NCI-H146 treated with DMSO at 0.1 percent for 48 hours (cell line): Measurements from ENCODE around the gene MNAT1.
"Not testable (repeated sequence)": the region's sequence is repeated elsewhere in the genome, so short reads cannot be mapped to it uniquely, and the experiment has no call there.

ENCODE experiments used
- DNase-seq: peaks from one replicate; lab custom pipeline; 2025; ENCODE audit not compliant: unreplicated experiment; lab: John Stamatoyannopoulos, UW

Gene MNAT1

GRCh38 chr14:60734465-60735242 lies at the start of gene MNAT1:
MNAT1 (plus strand) TSS chr14:60734761; CDS start chr14:60734863, 102 bp downstream.
- DNase-seq, result peak; percentile 43

GRCh38 chr14:60686865-60687264 lies 47.7 kb upstream of the MNAT1 start:
- peak; percentile 10 for DNase-seq

- no peak for DNase-seq
Observed at GRCh38 chr14:60691383-60692113, 43.0 kb upstream of the MNAT1 start.

GRCh38 chr14:60695327-60695726 lies 39.2 kb upstream of the MNAT1 start:
- no peak for DNase-seq

- no peak for DNase-seq
Observed at GRCh38 chr14:60700598-60700997, 34.0 kb upstream of the MNAT1 start.

GRCh38 chr14:60705100-60705499 lies 29.5 kb upstream of the MNAT1 start:
- DNase-seq, result no peak

GRCh38 chr14:60707858-60708257 lies 26.7 kb upstream of the MNAT1 start:
- DNase-seq, result no peak

GRCh38 chr14:60710494-60710893 lies 24.1 kb upstream of the MNAT1 start:
- no peak for DNase-seq

GRCh38 chr14:60713513-60713912 lies 21.0 kb upstream of the MNAT1 start:
- DNase-seq, result no peak

- DNase-seq, result no peak
Observed at GRCh38 chr14:60720391-60720790, 14.2 kb upstream of the MNAT1 start.

GRCh38 chr14:60720962-60721325 lies 13.6 kb upstream of the MNAT1 start:
- no peak for DNase-seq

- no peak for DNase-seq
Observed at GRCh38 chr14:60721326-60722106, 13.0 kb upstream of the MNAT1 start.

- no peak for DNase-seq
Observed at GRCh38 chr14:60722107-60722356, 12.5 kb upstream of the MNAT1 start.

GRCh38 chr14:60722357-60723115 lies 12.0 kb upstream of the MNAT1 start:
- no peak for DNase-seq

- DNase-seq, result no peak
Observed at GRCh38 chr14:60723116-60723906, 11.2 kb upstream of the MNAT1 start.

- peak; percentile 81 for DNase-seq
Observed at GRCh38 chr14:60723907-60724618, 10.5 kb upstream of the MNAT1 start, which contains the start of gene SIX4. SIX4 (minus strand) TSS chr14:60724351; CDS start chr14:60724074, 277 bp downstream.

GRCh38 chr14:60731291-60731690 lies 3.3 kb upstream of the MNAT1 start:
- not testable (repeated sequence) for DNase-seq

GRCh38 chr14:60732840-60733483 lies 1.6 kb upstream of the MNAT1 start:
- DNase-seq, result no peak

GRCh38 chr14:60735416-60735815 lies 855 bp downstream of the MNAT1 start:
- no peak for DNase-seq
